Keratinocyte (primary cell): ENCODE measurements around the gene HAUS2.

ENCODE experiments used
- EZH2 ChIP-seq: IDR thresholded peaks from one replicate; pipeline ENCODE4 v1.6.1; 2012; ENCODE audit warnings: inconsistent platforms, mild to moderate bottlenecking, low read length, moderate library complexity
- TF ChIP-seq, protein P1 (sequence below), 3 experiments: IDR thresholded peaks in 1 of 3; conservative IDR thresholded peaks in 1 of 3; optimal IDR thresholded peaks in 1 of 3; 2 replicates in 2 of 3; 3 replicates in 1 of 3; pipeline versions ENCODE3 to v1.5.1; 2011; ENCODE audit warnings: low read length in 3 of 3, mild to moderate bottlenecking in 3 of 3, moderate library complexity in 2 of 3, control low read depth in 1 of 3, inconsistent platforms in 1 of 3; ENCODE audit not compliant: insufficient read depth in 2 of 3; ENCODE audit errors: extremely low read depth in 1 of 3

DNA sequence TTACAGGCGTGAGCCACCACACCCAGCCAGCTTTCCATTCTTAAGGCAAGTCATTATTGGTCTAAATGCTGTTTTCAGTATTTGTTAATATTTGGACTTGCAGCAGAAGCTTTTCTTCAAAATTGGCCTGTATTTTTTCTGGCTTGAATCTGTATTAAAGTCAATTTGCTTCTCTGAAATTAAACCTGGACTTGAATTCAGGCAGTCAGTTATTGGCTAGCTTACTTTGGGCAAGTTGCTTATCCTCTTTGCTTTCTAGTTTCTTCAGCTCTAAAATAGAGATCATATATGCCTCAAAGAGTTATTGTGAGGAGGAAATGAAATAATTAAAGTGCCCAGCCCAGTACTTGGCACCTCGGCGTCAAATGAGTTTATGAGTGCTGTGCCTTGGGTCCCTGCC is 44.1 kb downstream of the HAUS2 start:
- TF ChIP-seq, protein P1, sequence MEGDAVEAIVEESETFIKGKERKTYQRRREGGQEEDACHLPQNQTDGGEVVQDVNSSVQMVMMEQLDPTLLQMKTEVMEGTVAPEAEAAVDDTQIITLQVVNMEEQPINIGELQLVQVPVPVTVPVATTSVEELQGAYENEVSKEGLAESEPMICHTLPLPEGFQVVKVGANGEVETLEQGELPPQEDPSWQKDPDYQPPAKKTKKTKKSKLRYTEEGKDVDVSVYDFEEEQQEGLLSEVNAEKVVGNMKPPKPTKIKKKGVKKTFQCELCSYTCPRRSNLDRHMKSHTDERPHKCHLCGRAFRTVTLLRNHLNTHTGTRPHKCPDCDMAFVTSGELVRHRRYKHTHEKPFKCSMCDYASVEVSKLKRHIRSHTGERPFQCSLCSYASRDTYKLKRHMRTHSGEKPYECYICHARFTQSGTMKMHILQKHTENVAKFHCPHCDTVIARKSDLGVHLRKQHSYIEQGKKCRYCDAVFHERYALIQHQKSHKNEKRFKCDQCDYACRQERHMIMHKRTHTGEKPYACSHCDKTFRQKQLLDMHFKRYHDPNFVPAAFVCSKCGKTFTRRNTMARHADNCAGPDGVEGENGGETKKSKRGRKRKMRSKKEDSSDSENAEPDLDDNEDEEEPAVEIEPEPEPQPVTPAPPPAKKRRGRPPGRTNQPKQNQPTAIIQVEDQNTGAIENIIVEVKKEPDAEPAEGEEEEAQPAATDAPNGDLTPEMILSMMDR (optimal IDR thresholded peaks at IDR 0.05 in 1 of 3, IDR thresholded peaks at IDR 0.05 in 1 of 3, conservative IDR thresholded peaks at IDR 0.05 in 1 of 3; ENCODE audit: extremely low read depth in 1 of 3, insufficient read depth in 2 of 3, low read length in 3 of 3), result no peak
- no peak for TF ChIP-seq EZH2
